GM12878 (cell line): ENCODE results near the gene AURKA. TPM values are rescaled to one million over a fixed set of nuclear protein-coding genes. Genes with fewer than 3 reads are reported as not detected.
A peak's percentile ranks its signal among the peaks of the same experiment; 100 is the strongest.

ENCODE experiments used
- ATF2 ChIP-seq: IDR thresholded peaks from 2 replicates; pipeline ENCODE4 v1.6.1; 2012; ENCODE audit warnings: low read length, inconsistent platforms
- BCL11A ChIP-seq: IDR thresholded peaks from 2 replicates; pipeline ENCODE4 v1.6.1; 2011; ENCODE audit warnings: low read depth, low read length
- CBFB ChIP-seq: IDR thresholded peaks from 2 replicates; pipeline ENCODE4 v1.6.1; 2016; ENCODE audit warnings: antibody characterized with exemption, low read depth
- EED ChIP-seq: sonication (generic); IDR thresholded peaks from 2 replicates; pipeline ENCODE4 v1.6.1; 2016; ENCODE audit warnings: antibody characterized with exemption, low read depth
- EP300 ChIP-seq, 2 experiments: fragments of 150-350 bp in 1 of 2; IDR thresholded peaks; 2 replicates each; pipeline ENCODE4 v1.6.1; 2011 to 2012; ENCODE audit warnings: low read depth in 2 of 2, low read length in 2 of 2, borderline replicate concordance in 1 of 2, improper control_type of control experiment in 1 of 2, inconsistent platforms in 1 of 2; ENCODE audit not compliant: control insufficient read depth in 1 of 2
- ETV6 ChIP-seq, 2 experiments: fragments of 450-650 bp in 1 of 2; IDR thresholded peaks in 1 of 2; conservative IDR thresholded peaks in 1 of 2; 2 replicates each; pipeline ENCODE4 v1.6.1; 2014; ENCODE audit warnings: antibody characterized with exemption in 1 of 2, borderline replicate concordance in 1 of 2, low read depth in 1 of 2, mild to moderate bottlenecking in 1 of 2, moderate library complexity in 1 of 2
- FOS ChIP-seq: IDR thresholded peaks from 3 replicates; pipeline ENCODE4 v1.6.1; 2011; ENCODE audit warnings: borderline replicate concordance; ENCODE audit not compliant: insufficient read length; ENCODE audit errors: extremely low read depth
- FOXM1 ChIP-seq: IDR thresholded peaks from 2 replicates; pipeline ENCODE4 v1.6.1; 2012; ENCODE audit warnings: low read depth, mild to moderate bottlenecking, inconsistent platforms, low read length, moderate library complexity
- IKZF1 ChIP-seq: fragments of 450-650 bp; conservative IDR thresholded peaks from 2 replicates; pipeline ENCODE4 v1.6.1; 2017; ENCODE audit warnings: antibody characterized with exemption, mild to moderate bottlenecking
- IKZF2 ChIP-seq, 2 experiments: fragments of 450-650 bp; IDR thresholded peaks; 2 replicates each; pipeline ENCODE4 v1.6.1; 2017; ENCODE audit warnings: mild to moderate bottlenecking in 2 of 2, moderate library complexity in 2 of 2
- JUND ChIP-seq: IDR thresholded peaks from 2 replicates; pipeline ENCODE4 v1.6.1; 2012; ENCODE audit warnings: low read depth, mild to moderate bottlenecking, low read length, improper control_type of control experiment, moderate library complexity
- MEF2B ChIP-seq: fragments of 450-650 bp; IDR thresholded peaks from 2 replicates; pipeline ENCODE4 v1.6.1; 2018; ENCODE audit warnings: mild to moderate bottlenecking, moderate library complexity; ENCODE audit not compliant: partially characterized antibody, poor library complexity, severe bottlenecking
- MTA2 ChIP-seq: fragments of 450-650 bp; IDR thresholded peaks from 2 replicates; pipeline ENCODE4 v1.6.1; 2016; ENCODE audit warnings: low read depth, mild to moderate bottlenecking, moderate library complexity
- NFIC ChIP-seq: IDR thresholded peaks from 2 replicates; pipeline ENCODE4 v1.6.1; 2012; ENCODE audit warnings: low read depth, mild to moderate bottlenecking, inconsistent platforms, low read length, moderate library complexity
- PKNOX1 ChIP-seq: fragments of 450-650 bp; IDR thresholded peaks from 2 replicates; pipeline ENCODE4 v1.6.1; 2016; ENCODE audit warnings: mild to moderate bottlenecking
- SKIL ChIP-seq: fragments of 450-650 bp; IDR thresholded peaks from 2 replicates; pipeline ENCODE4 v1.6.1; 2017; ENCODE audit warnings: mild to moderate bottlenecking, low read depth, inconsistent platforms; ENCODE audit not compliant: poor library complexity, severe bottlenecking
- SUPT20H ChIP-seq: IDR thresholded peaks from 2 replicates; pipeline ENCODE4 v1.6.1; 2011; ENCODE audit warnings: low read depth, mild to moderate bottlenecking, low read length, moderate library complexity, borderline replicate concordance; ENCODE audit not compliant: control insufficient read depth
- TBL1XR1 ChIP-seq: IDR thresholded peaks from 2 replicates; pipeline ENCODE4 v1.6.1; 2012; ENCODE audit warnings: low read depth, low read length, improper control_type of control experiment
- WRNIP1 ChIP-seq: IDR thresholded peaks from 2 replicates; pipeline ENCODE4 v1.6.1; 2011; ENCODE audit warnings: low read depth, low read length, improper control_type of control experiment, borderline replicate concordance
- YY1 ChIP-seq: IDR thresholded peaks from 2 replicates; pipeline ENCODE4 v1.6.1; 2011; ENCODE audit warnings: low read depth, mild to moderate bottlenecking, low read length
- ZNF622 ChIP-seq: fragments of 450-650 bp; IDR thresholded peaks from 2 replicates; pipeline ENCODE4 v1.6.1; 2017; ENCODE audit warnings: mild to moderate bottlenecking, inconsistent platforms
- polyA plus RNA-seq, 11 experiments: library from polyadenylated mRNA; depleted of rRNA in 4 of 11; unstranded in 6 of 11; stranded (reverse) in 5 of 11; fragments of >200 nt; fragmentation: Nextera tagmentation in 4 of 11; fragmentation: Illumina TruSeq in 1 of 11; extraction: Ambion mirVana in 4 of 11; extraction: Trizol in 1 of 11; gene quantifications; 1 replicate in 1 of 11; 2 replicates in 10 of 11; pipeline versions ENCODE4 v1.2.1 to v1.2.3, GENCODE V29; 2011 to 2016; ENCODE audit warnings: inconsistent platforms in 2 of 11, missing spikeins in 2 of 11, low read depth in 1 of 11
- total RNA-seq, 4 experiments: library from RNA; depleted of rRNA in 3 of 4; stranded (reverse); fragments of >200 nt in 3 of 4; fragmentation: Illumina TruSeq in 1 of 4; extraction: Trizol in 1 of 4; gene quantifications; 2 replicates each; pipeline versions ENCODE4 v1.2.1 to v1.2.3, GENCODE V29; 2013 to 2021

The AURKA gene
- total and polyA plus RNA-seq, 10 of the 15 experiments (the other 5 are each of a cell fraction or from before 2014, with no cell fraction given) = 57.3 to 122 (median 73.4) TPM

- peak; percentile 59 for TF ChIP-seq IKZF1
- TF ChIP-seq EED = peak; percentile 68
- no peak for TF ChIP-seq FOS
- no peak for TF ChIP-seq WRNIP1
- peak; percentile 48 to 52; a peak in 2 of 4 replicates for TF ChIP-seq EP300 (IDR thresholded peaks at IDR 0.05; ENCODE audit: borderline replicate concordance in 1 of 2, control insufficient read depth in 1 of 2, low read depth in 2 of 2, low read length in 2 of 2)
- TF ChIP-seq JUND = no peak
- TF ChIP-seq YY1 = 0 out of 2 replicates have a peak, but pooled peaks have one; percentile 16
- TF ChIP-seq CBFB = peak; percentile 86
- peak; percentile 71 for TF ChIP-seq MEF2B
- TF ChIP-seq PKNOX1 = peak; percentile 48; the same call in 1 of the 2 replicates
- TF ChIP-seq ATF2 = peak; percentile 52; the same call in 1 of the 2 replicates
- peak; percentile 73 to 81 for TF ChIP-seq IKZF2 (IDR thresholded peaks at IDR 0.05)
- peak; percentile 59; the same call in 1 of the 2 replicates for TF ChIP-seq FOXM1
- peak in 1 of 2 experiments; percentile 55; a peak in 1 of 4 replicates for TF ChIP-seq ETV6 (conservative IDR thresholded peaks at IDR 0.05 in 1 of 2, IDR thresholded peaks at IDR 0.05 in 1 of 2; ENCODE audit: borderline replicate concordance in 1 of 2, low read depth in 1 of 2)
- TF ChIP-seq ZNF622 = no peak
- no peak for TF ChIP-seq SUPT20H
- peak; percentile 40 for TF ChIP-seq SKIL
- TF ChIP-seq MTA2 = peak; percentile 57
- 0 out of 2 replicates have a peak, but pooled peaks have one; percentile 41 for TF ChIP-seq TBL1XR1
- TF ChIP-seq NFIC = peak; percentile 69; the same call in 1 of the 2 replicates
- TF ChIP-seq BCL11A = peak; percentile 71
These were observed 48.5 kb upstream of the AURKA start (continued) for GRCh38 chr20:56440346-56441007.
